HCT116 (cell line): ENCODE results near the gene GRB10. TPM values are rescaled to one million over a fixed set of nuclear protein-coding genes. Genes with fewer than 3 reads are reported as not detected.

Experiments
- ATAC-seq: fragments of 200-7000 bp; cut with Tn5 transposase; 2 replicates; pipeline ENCODE4 v1.9.1; 2020; ENCODE audit warnings: mild to moderate bottlenecking, moderate library complexity
- BruUV-seq: library from RNA; stranded (reverse); fragments of 400-500 nt; replicated peaks from 2 replicates; lab custom pipeline; 2021; lab: Mats Ljungman, UMichigan
- CTCF ChIA-PET: fragments of 300-600 bp; sonication (Branson Sonifier 250); formaldehyde crosslinking; loops from one replicate; lab custom pipeline; 2021; ENCODE audit warnings: antibody characterized with exemption; lab: Charles Lee
- POLR2A ChIA-PET: fragments of 300-600, 350-600 bp; sonication (Branson Sonifier 250); formaldehyde crosslinking; loops from one replicate; lab custom pipeline; 2021; ENCODE audit warnings: antibody characterized with exemption; lab: Charles Lee
- RAD21 ChIA-PET, 2 experiments: fragments of 300-600 bp; sonication (Branson Sonifier 250); formaldehyde crosslinking; loops; one replicate each; lab custom pipeline; 2023; ENCODE audit warnings: low total read pairs in 2 of 2; ENCODE audit not compliant: uncharacterized antibody in 2 of 2, unreplicated experiment in 2 of 2, low non-redundant PET in 1 of 2; lab: Charles Lee
- DNase-seq: peaks from one replicate; pipeline ENCODE4 v3.0.0-alpha.2; 2010; ENCODE audit warnings: low read depth, low spot score
- H2AFZ ChIP-seq: fragments of 200-600 bp; shearing (Covaris generic), sonication (generic); 2 replicates; pipeline ENCODE4 v1.6.1; 2017; ENCODE audit warnings: low read depth, mixed run types, mixed read lengths, antibody characterized with exemption, low read length; ENCODE audit not compliant: poor library complexity, severe bottlenecking
- H3K27ac ChIP-seq: 2 replicates; pipeline ENCODE4 v1.5.1; 2012; ENCODE audit warnings: low read depth, low read length
- H3K27me3 ChIP-seq: fragments of 200-600 bp; sonication (generic); 2 replicates; pipeline ENCODE4 v1.6.1; 2016; ENCODE audit warnings: mixed run types, low read length, mixed read lengths; ENCODE audit not compliant: insufficient read depth
- H3K36me3 ChIP-seq, 2 experiments: fragments of 200-500 bp in 1 of 2; fragments of 200-600 bp in 1 of 2; sonication (Bioruptor generic) in 1 of 2; sonication (generic) in 1 of 2; 2 replicates each; pipeline versions ENCODE4 v1.5.1 to v1.6.1; 2014 to 2016; ENCODE audit warnings: low read length in 2 of 2, inconsistent platforms in 1 of 2, mixed read lengths in 1 of 2, mixed run types in 1 of 2; ENCODE audit not compliant: insufficient read depth in 2 of 2, control insufficient read depth in 1 of 2
- H3K4me1 ChIP-seq, 2 experiments: fragments of 200-600 bp in 1 of 2; sonication (generic) in 1 of 2; 2 replicates each; pipeline versions ENCODE4 v1.5.1 to v1.6.1; 2012 to 2017; ENCODE audit warnings: low read length in 2 of 2, inconsistent platforms in 1 of 2, mild to moderate bottlenecking in 1 of 2, mixed read lengths in 1 of 2, mixed run types in 1 of 2, moderate library complexity in 1 of 2; ENCODE audit not compliant: insufficient read depth in 2 of 2, control insufficient read depth in 1 of 2
- H3K4me2 ChIP-seq: fragments of 200-600 bp; sonication (generic); 2 replicates; pipeline ENCODE4 v1.6.1; 2017; ENCODE audit warnings: mixed run types, low read length, mixed read lengths
- H3K4me3 ChIP-seq, 2 experiments: fragments of 200-600 bp in 1 of 2; sonication (generic) in 1 of 2; replicated peaks in 1 of 2; 2 replicates each; pipeline ENCODE4 v1.5.1; 2011 to 2016; ENCODE audit warnings: low read length in 2 of 2, control low read depth in 1 of 2, low read depth in 1 of 2, mild to moderate bottlenecking in 1 of 2, mixed read lengths in 1 of 2, mixed run types in 1 of 2
- H3K79me2 ChIP-seq: fragments of 200-600 bp; sonication (generic); 2 replicates; pipeline ENCODE4 v1.6.1; 2017; ENCODE audit warnings: mild to moderate bottlenecking, mixed run types, low read length, moderate library complexity, mixed read lengths; ENCODE audit not compliant: insufficient read depth
- H3K9ac ChIP-seq: fragments of 200-600 bp; sonication (generic); 2 replicates; pipeline ENCODE4 v1.6.1; 2016; ENCODE audit warnings: low read length, mixed read lengths
- H3K9me2 ChIP-seq: fragments of 200-600 bp; sonication (generic), shearing (Covaris generic); 2 replicates; pipeline ENCODE4 v1.6.1; 2017; ENCODE audit warnings: mixed run types, mild to moderate bottlenecking, moderate library complexity; ENCODE audit not compliant: insufficient read depth
- H3K9me3 ChIP-seq, 2 experiments: fragments of 200-500 bp in 1 of 2; fragments of 200-600 bp in 1 of 2; sonication (Bioruptor generic) in 1 of 2; sonication (generic) in 1 of 2; 2 replicates each; pipeline ENCODE4 v1.6.1; 2014 to 2017; ENCODE audit warnings: low read length in 2 of 2, mixed read lengths in 2 of 2, inconsistent platforms in 1 of 2, low read depth in 1 of 2, mild to moderate bottlenecking in 1 of 2, mixed run types in 1 of 2, moderate library complexity in 1 of 2; ENCODE audit not compliant: control insufficient read depth in 1 of 2, insufficient read depth in 1 of 2
- H4K20me1 ChIP-seq: fragments of 200-600 bp; sonication (generic), shearing (Covaris generic); 2 replicates; pipeline ENCODE4 v1.6.1; 2017; ENCODE audit warnings: mixed run types, mild to moderate bottlenecking, moderate library complexity; ENCODE audit not compliant: insufficient read depth
- CEBPB ChIP-seq: IDR thresholded peaks from 2 replicates; pipeline ENCODE4 v1.6.1; 2012; ENCODE audit warnings: low read depth
- EZH2 ChIP-seq: fragments of 200-600 bp; sonication (generic); IDR thresholded peaks from 2 replicates; pipeline ENCODE4 v1.6.1; 2017; ENCODE audit warnings: antibody characterized with exemption, mixed run types
- EZH2phosphoT487 ChIP-seq: fragments of 200-600 bp; IDR thresholded peaks from 2 replicates; pipeline ENCODE4 v1.6.1; 2018; ENCODE audit warnings: antibody characterized with exemption, borderline replicate concordance
- FOSL1 ChIP-seq: IDR thresholded peaks from 2 replicates; pipeline ENCODE4 v1.6.1; 2012; ENCODE audit warnings: low read depth
- JUND ChIP-seq: IDR thresholded peaks from 2 replicates; pipeline ENCODE4 v1.6.1; 2012
- POLR2AphosphoS5 ChIP-seq: IDR thresholded peaks from 2 replicates; pipeline ENCODE4 v1.6.1; 2011; ENCODE audit warnings: mild to moderate bottlenecking, low read depth, low read length, moderate library complexity
- RAD21 ChIP-seq: IDR thresholded peaks from 2 replicates; pipeline ENCODE4 v1.6.1; 2012; ENCODE audit warnings: low read depth, mild to moderate bottlenecking
- SRF ChIP-seq: IDR thresholded peaks from 2 replicates; pipeline ENCODE4 v1.6.1; 2012; ENCODE audit warnings: low read depth
- TCF7L2 ChIP-seq: IDR thresholded peaks from 2 replicates; pipeline ENCODE4 v1.7.0; 2011; ENCODE audit warnings: borderline replicate concordance, inconsistent platforms; ENCODE audit not compliant: insufficient read depth, insufficient read length; ENCODE audit errors: extremely low read depth
- YY1 ChIP-seq: IDR thresholded peaks from 2 replicates; pipeline ENCODE4 v1.6.1; 2011; ENCODE audit warnings: low read length, low read depth, moderate library complexity, mild to moderate bottlenecking; ENCODE audit not compliant: insufficient replicate concordance; ENCODE audit errors: extremely low read depth
- intact Hi-C: fragments of 100-400 bp; cut with micrococcal nuclease; formaldehyde crosslinking; loops from 2 replicates; pipeline ENCODE4 v1.10.0; 2022
- total RNA-seq: library from RNA; stranded (reverse); gene quantifications from one replicate; pipeline ENCODE4 v1.2.1, GENCODE V29; 2021; ENCODE audit not compliant: unreplicated experiment
- TF ChIP-seq, protein P1 (sequence below): IDR thresholded peaks from 2 replicates; pipeline ENCODE4 v1.6.1; 2012
- TF ChIP-seq, protein P2 (sequence below), 3 experiments: fragments of 200-600 bp in 1 of 3; sonication (generic) in 1 of 3; IDR thresholded peaks in 2 of 3; conservative IDR thresholded peaks in 1 of 3; 2 replicates each; pipeline ENCODE4 v1.5.1; 2012 to 2017; ENCODE audit warnings: low read depth in 2 of 3, low read length in 2 of 3, antibody characterized with exemption in 1 of 3, borderline replicate concordance in 1 of 3, control low read depth in 1 of 3, mild to moderate bottlenecking in 1 of 3, mixed read lengths in 1 of 3, mixed run types in 1 of 3, moderate library complexity in 1 of 3; ENCODE audit not compliant: insufficient read depth in 1 of 3
- TF ChIP-seq, protein P3 (sequence below): IDR thresholded peaks from 2 replicates; pipeline ENCODE4 v1.6.1; 2012

Gene GRB10
- total RNA-seq, 1 experiment from 2014 or later, result 37.3 TPM

DNA sequence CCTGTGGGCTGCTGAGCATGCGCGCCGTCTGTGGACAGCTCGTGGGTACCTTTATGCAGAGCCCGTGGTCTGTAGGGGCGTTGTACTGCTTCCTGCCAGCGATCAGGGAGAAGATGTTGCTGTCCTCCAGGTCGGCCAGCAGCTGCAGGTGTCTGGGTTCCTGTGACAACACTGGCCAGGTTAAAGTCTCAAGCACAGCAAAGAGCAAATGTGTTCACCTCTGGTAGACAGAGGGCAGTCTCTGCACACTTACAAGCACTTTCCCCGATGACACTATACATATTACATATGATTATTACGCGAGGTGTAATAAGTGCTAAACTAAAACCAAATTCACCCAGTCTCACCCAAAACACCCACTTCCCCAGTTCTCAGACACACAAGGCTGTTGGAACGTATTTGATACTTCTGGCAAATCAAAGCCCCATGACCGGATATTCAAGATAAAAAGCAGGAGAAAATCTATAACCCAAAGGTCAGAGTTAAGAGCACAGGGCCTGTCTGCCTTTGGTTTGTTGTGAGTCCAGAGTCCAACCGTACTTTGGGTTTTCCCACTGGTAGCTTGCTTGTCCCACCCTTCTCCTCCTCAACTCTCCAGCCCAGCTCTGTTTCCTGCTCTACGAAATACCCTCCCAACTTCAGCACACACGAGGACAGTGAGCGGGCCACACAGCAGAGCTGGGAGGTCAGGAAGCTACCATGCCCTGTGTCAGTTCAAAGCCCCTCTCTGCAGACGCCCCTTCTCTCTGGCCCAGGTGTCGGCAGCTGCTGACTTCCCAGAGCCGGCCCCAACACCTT lies 167.8 kb downstream of the GRB10 start:
- CTCF ChIA-PET, result interaction anchor here (1.0 kb wide), 1 partner anchor 546 kb away, joined by 4 read pairs; no protein-coding TSS in a partner anchor
- Histone ChIP-seq H2AFZ (no peak overlapping the region), H3K4me2 (no peak overlapping the region), H3K27me3 (no peaks in the 10 kb centered on the region), H3K4me1 (no peaks in the 10 kb centered on the region), H3K9ac (no peak overlapping the region), H3K27ac (no peak overlapping the region), H3K9me3 (no peaks in the 10 kb centered on the region), H3K36me3 (no peaks in the 10 kb centered on the region), H4K20me1 (no peaks in the 10 kb centered on the region), H3K9me2 (no peaks in the 10 kb centered on the region), H3K79me2 (no peaks in the 10 kb centered on the region), H3K4me3 (no peak overlapping the region)
- POLR2A ChIA-PET, result no interaction called here
- DNase-seq (no peak), ATAC-seq (peak; percentile 49; the same call in 1 of the 2 replicates)
- intact Hi-C loops, result no loop called here
- RAD21 ChIA-PET, result no interaction called here
- BruUV-seq, result no TSS peak
- TF ChIP-seq, protein P1, sequence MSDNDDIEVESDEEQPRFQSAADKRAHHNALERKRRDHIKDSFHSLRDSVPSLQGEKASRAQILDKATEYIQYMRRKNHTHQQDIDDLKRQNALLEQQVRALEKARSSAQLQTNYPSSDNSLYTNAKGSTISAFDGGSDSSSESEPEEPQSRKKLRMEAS, result no peak
- TF ChIP-seq, protein P2, sequence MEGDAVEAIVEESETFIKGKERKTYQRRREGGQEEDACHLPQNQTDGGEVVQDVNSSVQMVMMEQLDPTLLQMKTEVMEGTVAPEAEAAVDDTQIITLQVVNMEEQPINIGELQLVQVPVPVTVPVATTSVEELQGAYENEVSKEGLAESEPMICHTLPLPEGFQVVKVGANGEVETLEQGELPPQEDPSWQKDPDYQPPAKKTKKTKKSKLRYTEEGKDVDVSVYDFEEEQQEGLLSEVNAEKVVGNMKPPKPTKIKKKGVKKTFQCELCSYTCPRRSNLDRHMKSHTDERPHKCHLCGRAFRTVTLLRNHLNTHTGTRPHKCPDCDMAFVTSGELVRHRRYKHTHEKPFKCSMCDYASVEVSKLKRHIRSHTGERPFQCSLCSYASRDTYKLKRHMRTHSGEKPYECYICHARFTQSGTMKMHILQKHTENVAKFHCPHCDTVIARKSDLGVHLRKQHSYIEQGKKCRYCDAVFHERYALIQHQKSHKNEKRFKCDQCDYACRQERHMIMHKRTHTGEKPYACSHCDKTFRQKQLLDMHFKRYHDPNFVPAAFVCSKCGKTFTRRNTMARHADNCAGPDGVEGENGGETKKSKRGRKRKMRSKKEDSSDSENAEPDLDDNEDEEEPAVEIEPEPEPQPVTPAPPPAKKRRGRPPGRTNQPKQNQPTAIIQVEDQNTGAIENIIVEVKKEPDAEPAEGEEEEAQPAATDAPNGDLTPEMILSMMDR (IDR thresholded peaks at IDR 0.05 in 2 of 3, conservative IDR thresholded peaks at IDR 0.05 in 1 of 3; ENCODE audit: borderline replicate concordance in 1 of 3, insufficient read depth in 1 of 3, low read depth in 2 of 3, low read length in 2 of 3), result peak; percentile 11 to 24 (median 14); a peak in 3 of 6 replicates
- TF ChIP-seq CEBPB (no peak), RAD21 (peak; percentile 46)
- TF ChIP-seq, protein P3, sequence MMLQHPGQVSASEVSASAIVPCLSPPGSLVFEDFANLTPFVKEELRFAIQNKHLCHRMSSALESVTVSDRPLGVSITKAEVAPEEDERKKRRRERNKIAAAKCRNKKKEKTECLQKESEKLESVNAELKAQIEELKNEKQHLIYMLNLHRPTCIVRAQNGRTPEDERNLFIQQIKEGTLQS, result no peak

DNA sequence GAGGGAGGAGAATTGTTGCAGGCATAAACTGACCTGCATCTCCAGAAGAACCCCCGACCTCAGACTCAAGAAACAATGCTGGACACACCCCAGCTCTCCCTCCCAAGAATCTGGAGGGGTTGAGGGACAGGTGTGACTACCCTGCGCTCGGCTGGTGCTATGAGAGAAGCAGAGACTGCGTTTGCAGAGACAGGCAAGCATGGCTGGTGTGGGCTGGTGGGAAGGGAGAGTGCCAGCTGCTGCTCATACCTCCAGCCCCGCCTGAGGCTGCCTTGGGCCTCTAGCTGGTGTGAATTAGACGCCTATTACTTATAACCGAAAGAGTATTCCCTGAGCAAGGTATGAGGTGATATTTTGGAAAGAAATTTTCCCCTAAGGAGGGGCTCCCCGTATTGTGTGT lies 169.2 kb downstream of the GRB10 start:
- no TSS peak for BruUV-seq
- H3K4me2 ChIP-seq, result no peak overlapping the region
- H3K9ac ChIP-seq, result no peak overlapping the region
- H4K20me1 ChIP-seq, result no peaks in the 10 kb centered on the region
- ATAC-seq, result no peak
- H3K4me3 ChIP-seq, result no peak overlapping the region
- H3K79me2 ChIP-seq, result no peaks in the 10 kb centered on the region
- H3K4me1 ChIP-seq, result no peaks in the 10 kb centered on the region
- no peak for DNase-seq
- H3K9me2 ChIP-seq, result no peaks in the 10 kb centered on the region
- intact Hi-C loops, result no loop called here
- no peaks in the 10 kb centered on the region for H3K9me3 ChIP-seq
- no peaks in the 10 kb centered on the region for H3K27me3 ChIP-seq
- ChIA-PET CTCF (no interaction called here), RAD21 (no interaction called here), POLR2A (no interaction called here)
- no peak overlapping the region for H3K27ac ChIP-seq
- H3K36me3 ChIP-seq, result no peaks in the 10 kb centered on the region
- H2AFZ ChIP-seq, result no peak overlapping the region
- no peak for TF ChIP-seq TCF7L2
- TF ChIP-seq POLR2AphosphoS5, result no peak
- no peak for TF ChIP-seq RAD21
- TF ChIP-seq, protein P2 (IDR thresholded peaks at IDR 0.05 in 2 of 3, conservative IDR thresholded peaks at IDR 0.05 in 1 of 3; ENCODE audit: borderline replicate concordance in 1 of 3, insufficient read depth in 1 of 3, low read depth in 2 of 3, low read length in 2 of 3), result no peak
- TF ChIP-seq YY1, result no peak
- no peak for TF ChIP-seq JUND
- TF ChIP-seq EZH2, result no peak
- TF ChIP-seq CEBPB, result no peak
- no peak for TF ChIP-seq FOSL1
- no peak for TF ChIP-seq EZH2phosphoT487
- TF ChIP-seq, protein P1, result no peak
- TF ChIP-seq SRF, result no peak
